Neural cell (in vitro differentiated cells): ENCODE measurements around the gene ETFA. TPM values are rescaled to one million over a fixed set of nuclear protein-coding genes. Genes with fewer than 3 reads are reported as not detected.

Source experiments
- H2AFZ ChIP-seq: fragments of 200-600, 300-800 bp; sonication (generic), shearing (Covaris generic); 2 replicates; pipeline ENCODE4 v1.6.0; 2014; ENCODE audit warnings: low read depth, mild to moderate bottlenecking, antibody characterized with exemption, low read length, moderate library complexity
- H3F3A ChIP-seq: fragments of 200-600 bp; shearing (Covaris generic); 2 replicates; pipeline ENCODE4 v1.6.1; 2016; ENCODE audit warnings: mild to moderate bottlenecking, moderate library complexity, mixed read lengths, antibody characterized with exemption, low read length; ENCODE audit not compliant: insufficient read depth, poor library complexity, severe bottlenecking
- H3K27ac ChIP-seq: fragments of 200-600, 300-800 bp; sonication (generic), shearing (Covaris generic); 2 replicates; pipeline ENCODE4 v1.5.1; 2014; ENCODE audit warnings: mild to moderate bottlenecking, low read length, moderate library complexity
- H3K27me3 ChIP-seq: fragments of 300-800, 200-600 bp; sonication (generic), shearing (Covaris generic); 2 replicates; pipeline ENCODE4 v1.6.0; 2014; ENCODE audit warnings: mild to moderate bottlenecking, low read depth, low read length, moderate library complexity; ENCODE audit not compliant: insufficient read depth
- H3K36me3 ChIP-seq: fragments of 300-800, 200-600 bp; sonication (generic), shearing (Covaris generic); 2 replicates; pipeline ENCODE4 v1.5.1; 2014; ENCODE audit warnings: mild to moderate bottlenecking, antibody characterized with exemption, low read length, moderate library complexity; ENCODE audit not compliant: insufficient read depth
- H3K4me2 ChIP-seq: fragments of 300-800, 200-600 bp; sonication (generic), shearing (Covaris generic); 2 replicates; pipeline ENCODE4 v1.6.0; 2014; ENCODE audit warnings: mild to moderate bottlenecking, low read length
- H3K4me3 ChIP-seq: fragments of 300-800, 200-600 bp; sonication (generic), shearing (Covaris generic); 2 replicates; pipeline ENCODE4 v1.5.1; 2014; ENCODE audit warnings: mild to moderate bottlenecking, low read length, moderate library complexity
- H3K79me2 ChIP-seq: fragments of 200-600 bp; shearing (Covaris generic); replicated peaks from 2 replicates; pipeline ENCODE4 v1.6.0; 2014; ENCODE audit warnings: mild to moderate bottlenecking, low read length, moderate library complexity; ENCODE audit not compliant: insufficient read depth
- H3K9ac ChIP-seq: fragments of 300-800, 200-600 bp; sonication (generic), shearing (Covaris generic); 2 replicates; pipeline ENCODE4 v1.6.1; 2016; ENCODE audit warnings: mild to moderate bottlenecking, low read length, mixed read lengths
- H3K9me2 ChIP-seq: fragments of 200-600 bp; shearing (Covaris generic); 2 replicates; pipeline ENCODE4 v1.6.1; 2016; ENCODE audit warnings: mild to moderate bottlenecking, low read length, mixed read lengths; ENCODE audit not compliant: insufficient read depth
- H3K9me3 ChIP-seq: fragments of 200-600, 300-800 bp; sonication (generic), shearing (Covaris generic); 2 replicates; pipeline ENCODE4 v1.6.1; 2016; ENCODE audit warnings: mild to moderate bottlenecking, mixed run types, low read length, moderate library complexity, mixed read lengths
- H4K20me1 ChIP-seq: fragments of 200-600 bp; shearing (Covaris generic); 2 replicates; pipeline ENCODE4 v1.6.1; 2016; ENCODE audit warnings: mild to moderate bottlenecking, mixed run types; ENCODE audit not compliant: insufficient read depth
- EP300 ChIP-seq: fragments of 450-650 bp; conservative IDR thresholded peaks from 2 replicates; pipeline ENCODE4 v1.6.1; 2014; ENCODE audit warnings: antibody characterized with exemption, mild to moderate bottlenecking, moderate library complexity; ENCODE audit not compliant: poor library complexity, severe bottlenecking
- EZH2 ChIP-seq: fragments of 200-600, 300-800 bp; shearing (Covaris generic), sonication (generic); IDR thresholded peaks from 2 replicates; pipeline ENCODE4 v1.6.1; 2014; ENCODE audit warnings: antibody characterized with exemption, low read length, borderline replicate concordance, mild to moderate bottlenecking; ENCODE audit not compliant: insufficient read depth, poor library complexity, severe bottlenecking
- MXI1 ChIP-seq: fragments of 450-650 bp; conservative IDR thresholded peaks from 2 replicates; pipeline ENCODE4 v1.6.1; 2014; ENCODE audit warnings: antibody characterized with exemption, mild to moderate bottlenecking; ENCODE audit not compliant: poor library complexity, severe bottlenecking
- POLR2AphosphoS5 ChIP-seq: IDR thresholded peaks from 2 replicates; pipeline ENCODE4 v1.6.1; 2012
- RAD21 ChIP-seq: fragments of 450-650 bp; conservative IDR thresholded peaks from 2 replicates; pipeline ENCODE4 v1.6.1; 2014; ENCODE audit warnings: antibody characterized with exemption, mild to moderate bottlenecking, moderate library complexity
- SMC3 ChIP-seq: fragments of 450-650 bp; conservative IDR thresholded peaks from 2 replicates; pipeline ENCODE4 v1.6.1; 2014; ENCODE audit warnings: antibody characterized with exemption, mild to moderate bottlenecking, moderate library complexity; ENCODE audit not compliant: poor library complexity
- TAF1 ChIP-seq: IDR thresholded peaks from 2 replicates; pipeline ENCODE4 v1.6.1; 2012; ENCODE audit warnings: low read depth
- polyA plus RNA-seq: library from polyadenylated mRNA; depleted of rRNA; stranded (reverse); fragments of >200 nt; gene quantifications from 2 replicates; pipeline ENCODE4 v1.2.3, GENCODE V29; 2014
- TF ChIP-seq, protein P1 (sequence below): fragments of 450-650 bp; IDR thresholded peaks from 2 replicates; pipeline ENCODE4 v1.5.1; 2014; ENCODE audit warnings: antibody characterized with exemption, mild to moderate bottlenecking, moderate library complexity; ENCODE audit not compliant: poor library complexity, severe bottlenecking
- TF ChIP-seq, protein P2 (sequence below): IDR thresholded peaks from 2 replicates; pipeline ENCODE4 v1.6.1; 2012; ENCODE audit warnings: borderline replicate concordance

Gene ETFA
- polyA plus RNA-seq, 1 donor from 2014 or later: 145 TPM

DNA sequence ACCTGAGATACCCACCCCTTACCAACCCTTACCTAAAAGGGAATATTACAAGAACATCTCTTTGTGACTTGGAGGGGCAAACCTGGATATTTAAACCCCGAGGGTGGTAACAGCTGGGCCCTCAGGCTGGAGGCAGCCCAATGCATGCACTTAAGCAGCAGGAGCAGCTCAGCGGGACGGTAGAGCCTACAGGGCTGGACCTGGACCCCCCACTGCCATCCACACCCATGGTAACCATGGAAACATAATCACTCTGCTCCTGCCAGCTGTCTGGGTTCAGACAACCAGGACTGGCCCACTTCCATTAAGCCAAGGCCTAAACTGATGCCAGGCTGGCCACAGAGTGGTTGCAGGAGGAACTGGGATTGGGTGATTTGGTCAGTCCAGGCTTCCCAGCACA lies 52.8 kb downstream of the ETFA start:
- Histone ChIP-seq H3K4me3 (no peak overlapping the region), H2AFZ (no peak overlapping the region), H3K27ac (no peak overlapping the region), H4K20me1 (no peaks in the 10 kb centered on the region), H3K79me2 (no peaks in the 10 kb centered on the region), H3K4me2 (no peak overlapping the region), H3K9me2 (no peaks in the 10 kb centered on the region), H3K36me3 (no peaks in the 10 kb centered on the region), H3F3A (no peaks in the 10 kb centered on the region), H3K27me3 (no peaks in the 10 kb centered on the region), H3K9ac (no peak overlapping the region), H3K9me3 (no peaks in the 10 kb centered on the region)
- TF ChIP-seq RAD21 (no peak), TAF1 (no peak), EP300 (no peak), POLR2AphosphoS5 (no peak), MXI1 (no peak), EZH2 (no peak), SMC3 (no peak)
- TF ChIP-seq, protein P1, sequence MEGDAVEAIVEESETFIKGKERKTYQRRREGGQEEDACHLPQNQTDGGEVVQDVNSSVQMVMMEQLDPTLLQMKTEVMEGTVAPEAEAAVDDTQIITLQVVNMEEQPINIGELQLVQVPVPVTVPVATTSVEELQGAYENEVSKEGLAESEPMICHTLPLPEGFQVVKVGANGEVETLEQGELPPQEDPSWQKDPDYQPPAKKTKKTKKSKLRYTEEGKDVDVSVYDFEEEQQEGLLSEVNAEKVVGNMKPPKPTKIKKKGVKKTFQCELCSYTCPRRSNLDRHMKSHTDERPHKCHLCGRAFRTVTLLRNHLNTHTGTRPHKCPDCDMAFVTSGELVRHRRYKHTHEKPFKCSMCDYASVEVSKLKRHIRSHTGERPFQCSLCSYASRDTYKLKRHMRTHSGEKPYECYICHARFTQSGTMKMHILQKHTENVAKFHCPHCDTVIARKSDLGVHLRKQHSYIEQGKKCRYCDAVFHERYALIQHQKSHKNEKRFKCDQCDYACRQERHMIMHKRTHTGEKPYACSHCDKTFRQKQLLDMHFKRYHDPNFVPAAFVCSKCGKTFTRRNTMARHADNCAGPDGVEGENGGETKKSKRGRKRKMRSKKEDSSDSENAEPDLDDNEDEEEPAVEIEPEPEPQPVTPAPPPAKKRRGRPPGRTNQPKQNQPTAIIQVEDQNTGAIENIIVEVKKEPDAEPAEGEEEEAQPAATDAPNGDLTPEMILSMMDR: no peak
- TF ChIP-seq, protein P2, sequence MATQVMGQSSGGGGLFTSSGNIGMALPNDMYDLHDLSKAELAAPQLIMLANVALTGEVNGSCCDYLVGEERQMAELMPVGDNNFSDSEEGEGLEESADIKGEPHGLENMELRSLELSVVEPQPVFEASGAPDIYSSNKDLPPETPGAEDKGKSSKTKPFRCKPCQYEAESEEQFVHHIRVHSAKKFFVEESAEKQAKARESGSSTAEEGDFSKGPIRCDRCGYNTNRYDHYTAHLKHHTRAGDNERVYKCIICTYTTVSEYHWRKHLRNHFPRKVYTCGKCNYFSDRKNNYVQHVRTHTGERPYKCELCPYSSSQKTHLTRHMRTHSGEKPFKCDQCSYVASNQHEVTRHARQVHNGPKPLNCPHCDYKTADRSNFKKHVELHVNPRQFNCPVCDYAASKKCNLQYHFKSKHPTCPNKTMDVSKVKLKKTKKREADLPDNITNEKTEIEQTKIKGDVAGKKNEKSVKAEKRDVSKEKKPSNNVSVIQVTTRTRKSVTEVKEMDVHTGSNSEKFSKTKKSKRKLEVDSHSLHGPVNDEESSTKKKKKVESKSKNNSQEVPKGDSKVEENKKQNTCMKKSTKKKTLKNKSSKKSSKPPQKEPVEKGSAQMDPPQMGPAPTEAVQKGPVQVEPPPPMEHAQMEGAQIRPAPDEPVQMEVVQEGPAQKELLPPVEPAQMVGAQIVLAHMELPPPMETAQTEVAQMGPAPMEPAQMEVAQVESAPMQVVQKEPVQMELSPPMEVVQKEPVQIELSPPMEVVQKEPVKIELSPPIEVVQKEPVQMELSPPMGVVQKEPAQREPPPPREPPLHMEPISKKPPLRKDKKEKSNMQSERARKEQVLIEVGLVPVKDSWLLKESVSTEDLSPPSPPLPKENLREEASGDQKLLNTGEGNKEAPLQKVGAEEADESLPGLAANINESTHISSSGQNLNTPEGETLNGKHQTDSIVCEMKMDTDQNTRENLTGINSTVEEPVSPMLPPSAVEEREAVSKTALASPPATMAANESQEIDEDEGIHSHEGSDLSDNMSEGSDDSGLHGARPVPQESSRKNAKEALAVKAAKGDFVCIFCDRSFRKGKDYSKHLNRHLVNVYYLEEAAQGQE: no peak

DNA sequence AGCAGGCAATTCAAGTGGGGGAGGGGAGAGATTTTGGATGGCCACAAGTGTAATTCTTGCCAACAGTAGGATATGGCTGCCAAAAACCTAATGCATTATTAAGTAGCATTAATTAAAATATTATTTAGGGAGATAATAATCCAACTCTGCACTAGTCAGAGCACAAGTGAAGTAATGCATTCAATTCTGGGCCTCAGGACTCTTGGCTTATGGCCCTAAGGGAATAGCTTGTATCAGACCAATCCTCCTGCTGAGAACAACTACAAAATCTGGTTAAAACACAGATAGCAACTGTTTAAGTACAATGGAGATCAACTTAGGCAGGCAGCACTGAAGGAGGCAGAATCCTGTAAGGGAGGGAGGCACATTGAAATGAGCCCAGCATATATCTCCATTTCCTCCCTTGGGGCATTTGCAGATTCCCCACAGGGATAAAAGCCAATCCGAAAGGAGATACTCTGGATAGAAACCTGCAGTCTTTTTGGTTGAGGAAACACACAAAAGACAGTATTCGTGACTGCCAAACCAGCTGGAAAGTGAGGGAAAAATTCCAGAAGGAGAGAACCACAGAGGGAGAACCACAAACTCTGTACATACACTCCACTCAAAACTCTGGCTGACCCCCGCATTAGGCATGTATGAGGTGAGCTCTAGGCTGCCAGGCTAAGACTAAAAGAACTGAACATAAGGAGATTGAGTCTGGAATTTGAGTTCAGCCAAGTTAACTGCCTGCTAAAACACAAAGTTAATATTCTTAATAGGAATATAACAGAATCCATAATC lies 57.4 kb downstream of the ETFA start:
- Histone ChIP-seq H3K4me3 (no peak overlapping the region), H3K27ac (no peak overlapping the region), H3K36me3 (no peaks in the 10 kb centered on the region), H3K9me2 (no peaks in the 10 kb centered on the region), H3K4me2 (no peak overlapping the region), H2AFZ (no peak overlapping the region), H3K79me2 (no peaks in the 10 kb centered on the region), H3F3A (no peaks in the 10 kb centered on the region), H3K27me3 (no peaks in the 10 kb centered on the region), H4K20me1 (no peaks in the 10 kb centered on the region), H3K9me3 (no peaks in the 10 kb centered on the region), H3K9ac (no peak overlapping the region)
- TF ChIP-seq TAF1 (no peak), POLR2AphosphoS5 (no peak), MXI1 (no peak), EZH2 (no peak), SMC3 (no peak), EP300 (no peak), RAD21 (no peak)
- TF ChIP-seq, protein P2: no peak
- TF ChIP-seq, protein P1: no peak
